HG03442 (cell line): ENCODE data around the gene GGA2.

Source experiments
- ATAC-seq: cut with Tn5 transposase; IDR thresholded peaks from one replicate; pipeline ENCODE4 v1.9.1; 2021; ENCODE audit warnings: mild to moderate bottlenecking, moderate library complexity; ENCODE audit not compliant: unreplicated experiment

The GGA2 gene

DNA sequence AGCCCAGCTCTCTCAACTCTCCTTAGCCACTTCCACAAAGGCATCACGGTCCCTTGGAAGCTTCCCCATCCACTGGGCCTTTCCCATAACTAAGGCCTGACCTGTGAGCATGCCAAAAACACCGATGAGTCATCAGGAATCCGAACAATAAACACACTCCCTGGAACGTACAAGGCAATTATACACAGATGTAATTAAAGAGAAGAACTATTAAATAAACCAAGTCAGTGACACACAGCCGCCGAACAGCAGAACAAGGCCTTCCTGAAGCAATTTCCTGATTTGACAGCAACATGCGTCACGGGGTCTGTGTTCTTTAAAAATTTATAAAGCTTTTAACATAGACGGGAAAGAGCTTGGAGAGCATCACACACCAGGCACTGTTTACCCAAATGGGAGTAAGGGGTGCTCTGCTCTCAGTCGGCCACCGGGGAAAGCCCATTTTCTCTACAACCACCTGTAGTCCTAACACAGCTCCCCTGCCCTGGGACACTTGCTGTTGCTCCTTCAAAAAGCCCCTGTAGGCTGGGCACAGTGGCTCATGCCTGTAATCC is 86.7 kb downstream of the GGA2 start:
- no peak for ATAC-seq

DNA sequence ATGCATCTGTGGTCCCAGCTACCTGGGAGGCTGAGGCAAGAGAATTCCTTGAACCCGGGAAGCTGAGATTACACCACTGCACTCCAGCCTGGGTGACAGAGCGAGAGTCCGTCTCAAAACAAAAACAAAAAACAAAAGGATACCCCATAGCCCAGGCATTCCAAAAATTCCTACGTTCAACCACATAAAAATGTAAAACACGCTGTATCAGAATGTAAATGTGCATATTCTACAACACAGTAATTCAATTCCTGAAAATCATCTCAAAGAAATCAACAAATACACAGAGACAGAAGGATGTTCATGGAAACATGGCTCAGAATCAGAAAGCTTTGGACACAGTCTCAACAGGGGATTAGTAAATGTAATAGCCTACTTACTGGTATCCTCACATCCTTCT is 90.3 kb downstream of the GGA2 start:
- no peak for ATAC-seq

- ATAC-seq: no peak
Observed at GRCh38 chr16:23416816-23417215, 93.5 kb downstream of the GGA2 start.

DNA sequence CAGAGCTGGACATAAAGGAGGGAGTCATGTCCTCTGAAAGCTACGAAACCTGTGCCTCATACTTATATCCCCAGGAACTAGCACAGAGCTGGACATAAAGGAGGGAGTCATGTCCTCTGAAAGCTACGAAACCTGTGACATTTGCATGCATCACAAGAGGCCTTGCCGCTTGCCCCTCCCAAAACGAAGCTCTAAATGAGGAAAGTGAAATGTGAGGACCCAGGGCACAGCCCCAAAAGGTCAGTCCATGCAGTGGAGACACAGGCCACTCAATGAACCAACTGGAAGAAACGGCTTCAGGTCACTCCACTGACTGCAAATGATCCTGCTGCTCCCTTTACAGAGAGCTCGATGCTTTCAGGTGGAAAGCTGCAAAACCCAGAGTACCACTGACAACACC is 95.6 kb downstream of the GGA2 start:
- ATAC-seq: no peak
